GM19467 (cell line): ENCODE data around the gene APOM.
A peak's percentile ranks its signal among the peaks of the same experiment; 100 is the strongest.

Experiments
- ATAC-seq: cut with Tn5 transposase; IDR thresholded peaks from one replicate; pipeline ENCODE4 v1.9.1; 2021; ENCODE audit warnings: mild to moderate bottlenecking, moderate library complexity; ENCODE audit not compliant: unreplicated experiment

APOM gene

DNA sequence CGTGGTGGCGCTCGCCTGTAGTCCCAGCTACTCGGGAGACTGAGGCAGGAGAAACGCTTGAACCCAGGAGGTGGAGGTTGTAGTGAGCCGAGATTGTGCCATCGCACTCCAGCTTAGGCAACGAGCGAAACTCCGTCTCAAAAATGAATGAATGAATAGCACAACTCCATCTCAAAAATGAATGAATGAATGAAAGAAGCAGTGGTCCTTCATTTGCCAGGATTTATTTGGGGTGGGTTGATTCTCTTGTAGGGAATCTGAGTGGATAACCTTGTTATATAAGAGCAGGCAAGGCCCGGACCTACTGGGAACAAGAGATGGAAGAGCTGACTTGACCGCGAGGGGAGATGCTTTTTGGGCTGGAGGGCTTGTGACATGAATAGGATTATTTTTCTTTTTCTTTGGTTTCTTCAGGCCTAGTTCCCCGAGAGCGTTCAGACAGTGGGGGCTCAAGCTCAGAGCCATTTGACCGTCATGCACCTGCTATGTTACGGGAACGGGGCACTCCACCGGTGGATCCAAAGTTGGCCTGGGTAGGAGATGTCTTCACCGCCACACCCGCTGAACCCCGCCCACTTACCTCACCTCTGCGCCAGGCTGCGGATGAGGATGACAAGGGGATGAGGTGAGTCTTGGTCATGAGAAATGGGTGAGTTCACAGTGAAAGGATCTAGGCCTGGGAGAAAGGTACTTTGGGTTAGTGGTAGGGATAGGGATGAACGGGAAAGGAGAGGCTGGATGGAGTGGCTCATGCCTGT is 25.3 kb upstream of the APOM start:
- ATAC-seq = no peak

GRCh38 chr6:31631209-31631608 is 24.5 kb upstream of the APOM start:
- no peak for ATAC-seq

- ATAC-seq = no peak
Observed at GRCh38 chr6:31631681-31632278, 23.9 kb upstream of the APOM start.

DNA sequence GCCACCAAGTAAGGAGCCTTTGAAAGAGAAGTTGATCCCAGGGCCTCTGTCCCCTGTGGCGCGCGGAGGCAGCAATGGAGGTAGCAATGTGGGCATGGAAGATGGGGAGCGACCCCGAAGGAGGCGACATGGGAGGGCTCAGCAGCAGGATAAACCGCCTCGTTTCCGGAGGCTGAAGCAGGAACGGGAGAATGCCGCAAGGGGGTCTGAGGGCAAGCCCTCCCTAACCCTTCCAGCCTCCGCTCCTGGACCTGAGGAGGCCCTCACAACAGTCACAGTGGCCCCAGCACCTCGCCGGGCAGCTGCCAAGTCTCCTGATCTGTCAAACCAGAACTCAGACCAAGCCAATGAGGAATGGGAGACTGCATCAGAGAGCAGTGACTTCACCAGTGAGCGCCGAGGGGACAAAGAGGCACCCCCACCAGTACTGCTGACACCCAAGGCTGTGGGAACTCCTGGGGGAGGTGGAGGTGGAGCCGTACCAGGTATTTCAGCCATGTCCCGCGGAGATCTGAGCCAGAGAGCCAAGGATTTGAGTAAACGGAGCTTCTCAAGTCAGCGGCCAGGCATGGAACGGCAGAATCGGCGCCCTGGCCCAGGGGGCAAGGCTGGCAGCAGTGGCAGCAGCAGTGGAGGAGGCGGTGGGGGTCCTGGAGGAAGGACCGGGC is 23.3 kb upstream of the APOM start:
- no peak for ATAC-seq

GRCh38 chr6:31633447-31633846 is 22.2 kb upstream of the APOM start:
- no peak for ATAC-seq

DNA sequence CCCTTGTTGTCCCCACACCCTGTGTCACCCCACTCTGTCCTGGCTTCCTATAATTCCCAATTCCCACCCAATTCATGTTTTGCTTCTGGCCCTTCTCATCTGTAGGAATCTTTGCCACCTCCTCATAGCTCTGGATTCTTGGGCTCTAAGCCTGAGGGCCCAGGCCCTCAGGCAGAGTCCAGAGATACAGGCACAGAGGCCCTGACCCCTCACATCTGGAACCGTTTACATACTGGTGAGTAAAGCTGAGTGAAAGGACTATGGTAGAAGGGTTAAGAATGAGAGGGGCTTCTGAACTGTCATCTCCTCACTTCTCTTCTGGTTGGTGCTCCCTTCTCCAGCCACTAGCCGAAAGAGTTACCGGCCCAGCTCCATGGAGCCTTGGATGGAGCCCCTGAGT is 21.6 kb upstream of the APOM start:
- no peak for ATAC-seq

DNA sequence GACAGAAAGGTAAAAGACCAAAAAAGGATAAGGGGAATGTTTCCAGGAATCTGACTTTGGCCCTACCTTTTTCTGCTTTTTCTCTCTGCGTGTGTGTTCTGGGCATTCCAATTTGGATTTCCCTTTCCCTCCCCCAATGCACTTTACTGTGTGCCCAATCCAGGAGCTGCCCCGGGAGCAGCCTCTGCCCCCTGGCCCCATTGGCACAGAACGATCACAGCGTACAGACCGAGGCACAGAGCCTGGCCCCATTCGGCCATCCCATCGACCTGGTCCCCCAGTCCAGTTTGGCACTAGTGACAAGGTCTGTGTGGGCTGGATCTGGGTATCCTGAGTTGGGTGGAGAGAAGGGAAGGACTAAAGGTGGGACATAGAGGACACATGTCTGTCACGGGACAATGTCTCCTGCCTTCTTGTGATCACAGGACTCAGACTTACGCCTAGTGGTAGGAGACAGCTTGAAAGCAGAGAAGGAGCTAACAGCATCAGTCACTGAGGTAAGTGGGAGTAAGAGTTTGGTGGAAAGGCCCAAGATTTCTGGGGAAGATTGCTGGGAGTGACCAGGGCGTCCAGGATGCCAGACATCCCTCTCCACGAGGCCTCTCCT is 20.6 kb upstream of the APOM start:
- no peak for ATAC-seq

- ATAC-seq = no peak
Observed at GRCh38 chr6:31636698-31637596, 18.7 kb upstream of the APOM start.

- no peak for ATAC-seq
Observed at GRCh38 chr6:31639043-31639442, 16.7 kb upstream of the APOM start.

- ATAC-seq = no peak
Observed at GRCh38 chr6:31639449-31639861, 16.2 kb upstream of the APOM start.

GRCh38 chr6:31640612-31641011 is 15.1 kb upstream of the APOM start:
- no peak for ATAC-seq

GRCh38 chr6:31641370-31641769 is 14.3 kb upstream of the APOM start:
- ATAC-seq = no peak

DNA sequence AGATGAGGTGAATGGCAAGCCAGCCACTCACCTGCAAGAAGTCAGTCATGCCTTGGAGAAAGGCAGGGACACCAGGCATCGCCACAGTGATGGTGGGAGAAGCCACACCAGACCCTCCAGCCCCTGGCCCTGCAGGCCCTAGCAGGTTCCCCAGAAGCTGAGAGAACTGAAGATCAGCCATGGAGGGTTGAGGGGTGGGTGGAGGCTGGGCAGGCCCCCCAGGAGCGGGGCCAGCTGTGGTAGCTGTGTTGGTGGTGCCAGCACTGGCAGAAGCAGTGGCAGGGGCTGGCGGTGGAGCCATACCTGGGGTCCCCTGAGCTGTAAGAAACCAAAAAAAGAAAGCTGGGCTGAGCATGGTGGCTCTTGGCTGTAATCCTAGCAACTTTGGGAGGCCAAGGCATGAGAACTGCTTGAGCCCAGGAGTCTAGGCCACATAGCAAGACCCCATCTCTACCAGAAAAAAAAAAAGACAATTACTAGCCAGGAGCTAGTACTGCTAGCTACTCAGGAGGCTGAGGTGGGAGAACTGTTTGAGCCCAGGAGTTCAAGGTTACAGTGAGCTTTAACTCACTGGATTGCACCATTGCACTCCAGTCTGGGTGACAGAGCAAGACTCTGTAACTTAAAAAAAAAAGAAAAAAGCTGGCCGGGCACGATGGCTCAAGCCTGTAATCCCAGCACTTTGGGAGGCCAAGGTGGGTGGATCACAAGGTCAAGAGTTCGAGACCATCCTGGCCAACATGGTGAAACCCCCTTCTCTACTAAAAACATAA is 12.7 kb upstream of the APOM start:
- ATAC-seq = no peak

DNA sequence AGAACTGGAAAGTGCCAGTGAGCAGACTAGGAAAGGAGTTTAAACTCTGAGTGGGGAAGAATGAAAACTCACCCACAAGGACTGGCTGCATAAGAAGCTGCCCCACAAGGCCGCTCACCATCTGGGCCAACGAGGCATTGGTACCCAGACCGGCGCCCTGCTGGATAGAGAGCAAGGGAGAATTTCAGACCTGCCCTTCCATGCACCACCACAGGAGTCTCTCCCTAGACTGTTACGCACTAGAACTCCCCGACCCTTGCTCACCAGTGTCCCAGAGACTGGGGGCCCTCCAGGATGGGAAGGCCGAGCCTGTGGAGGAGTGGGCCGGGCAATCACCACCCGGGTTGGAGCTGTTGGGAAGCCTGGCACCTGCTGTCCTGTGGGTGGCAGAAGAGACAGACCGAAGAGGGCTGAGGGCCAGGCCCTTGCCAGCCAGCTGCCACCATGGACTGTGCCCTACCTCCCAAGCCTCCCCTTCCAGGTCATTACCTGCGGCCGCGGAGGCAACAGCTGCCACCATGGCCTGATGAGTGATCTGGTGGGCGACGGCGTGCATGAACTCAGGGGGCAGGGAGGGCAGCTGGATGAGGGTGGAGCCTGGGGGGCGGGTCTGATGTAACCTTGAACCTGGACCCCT is 11.8 kb upstream of the APOM start:
- no peak for ATAC-seq

GRCh38 chr6:31645325-31645724 is 10.4 kb upstream of the APOM start:
- no peak for ATAC-seq

DNA sequence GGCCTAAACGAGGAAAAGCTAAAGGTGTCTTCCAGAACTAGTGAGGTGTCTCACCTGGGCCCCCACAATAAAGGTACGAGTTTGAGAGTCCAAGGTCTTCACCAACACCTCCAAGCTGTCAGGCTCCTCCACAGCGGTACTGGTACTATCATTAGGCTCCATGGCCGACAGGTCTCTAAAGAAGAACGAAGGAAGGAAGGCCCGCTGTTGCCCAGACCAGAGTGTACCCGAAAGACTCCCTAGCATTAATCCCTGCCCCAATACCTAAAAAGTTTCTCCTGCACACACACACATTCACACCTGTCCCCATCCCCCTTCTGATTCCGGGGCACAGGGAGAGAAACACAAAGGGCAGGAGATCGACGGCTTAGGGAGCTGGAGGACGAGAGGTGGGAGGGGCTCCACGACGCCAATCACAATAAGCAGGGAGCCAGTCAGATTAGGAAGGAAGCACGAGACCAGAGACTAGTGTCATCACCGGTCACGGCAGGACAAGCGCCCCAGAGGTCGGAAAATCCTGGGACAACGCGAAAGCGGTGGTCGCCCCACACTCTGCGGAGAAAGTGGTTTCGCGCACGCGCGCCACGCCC is 4.0 kb upstream of the APOM start:
- peak; percentile 16 for ATAC-seq

GRCh38 chr6:31652925-31653724 is 2.6 kb upstream of the APOM start:
- peak; percentile 49 for ATAC-seq

DNA sequence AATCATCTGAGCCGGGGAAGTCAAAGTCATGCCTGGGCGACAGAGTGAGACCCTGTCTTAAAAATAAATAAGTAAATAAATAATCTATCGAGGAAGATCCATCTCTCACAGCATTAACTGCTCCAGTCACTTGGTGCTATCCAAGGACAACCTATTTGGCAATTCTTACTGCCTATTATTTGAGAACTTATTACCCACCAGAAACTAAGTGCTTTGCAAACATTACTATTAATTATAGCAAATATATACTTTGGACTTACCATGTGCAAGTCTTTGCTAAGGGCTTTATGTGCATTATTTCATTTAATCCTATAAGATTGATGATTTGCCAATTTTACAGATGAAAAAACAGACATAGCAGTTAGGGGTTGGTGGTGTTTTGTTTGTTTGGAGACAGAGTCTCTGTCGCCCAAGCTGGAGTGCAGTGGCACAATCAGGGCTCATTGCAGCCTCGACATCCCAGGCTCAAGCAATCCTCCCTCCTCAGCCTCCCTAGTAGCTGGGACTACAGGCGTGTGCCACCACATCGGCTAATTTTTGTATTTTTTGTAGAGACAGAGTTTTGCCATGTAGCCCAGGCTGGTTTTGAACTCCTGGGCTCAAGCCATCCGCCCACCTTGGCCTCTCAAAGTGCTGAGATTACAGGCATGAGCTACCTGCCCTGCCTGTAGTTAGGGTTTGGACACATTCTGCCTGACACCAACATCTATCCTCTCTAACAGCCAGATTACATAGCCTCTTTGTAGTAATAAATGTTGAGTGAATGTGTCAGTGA is 933 bp upstream of the APOM start:
- no peak for ATAC-seq
